ENCODE measurements around the gene SIGLEC11. TPM values are rescaled to one million over a fixed set of nuclear protein-coding genes. Genes with fewer than 3 reads are reported as not detected.

The SIGLEC11 gene
- total and polyA plus RNA-seq, 7 donors: 0.60 to 2.5 (median 1.6) TPM; not detected in 1

DNA sequence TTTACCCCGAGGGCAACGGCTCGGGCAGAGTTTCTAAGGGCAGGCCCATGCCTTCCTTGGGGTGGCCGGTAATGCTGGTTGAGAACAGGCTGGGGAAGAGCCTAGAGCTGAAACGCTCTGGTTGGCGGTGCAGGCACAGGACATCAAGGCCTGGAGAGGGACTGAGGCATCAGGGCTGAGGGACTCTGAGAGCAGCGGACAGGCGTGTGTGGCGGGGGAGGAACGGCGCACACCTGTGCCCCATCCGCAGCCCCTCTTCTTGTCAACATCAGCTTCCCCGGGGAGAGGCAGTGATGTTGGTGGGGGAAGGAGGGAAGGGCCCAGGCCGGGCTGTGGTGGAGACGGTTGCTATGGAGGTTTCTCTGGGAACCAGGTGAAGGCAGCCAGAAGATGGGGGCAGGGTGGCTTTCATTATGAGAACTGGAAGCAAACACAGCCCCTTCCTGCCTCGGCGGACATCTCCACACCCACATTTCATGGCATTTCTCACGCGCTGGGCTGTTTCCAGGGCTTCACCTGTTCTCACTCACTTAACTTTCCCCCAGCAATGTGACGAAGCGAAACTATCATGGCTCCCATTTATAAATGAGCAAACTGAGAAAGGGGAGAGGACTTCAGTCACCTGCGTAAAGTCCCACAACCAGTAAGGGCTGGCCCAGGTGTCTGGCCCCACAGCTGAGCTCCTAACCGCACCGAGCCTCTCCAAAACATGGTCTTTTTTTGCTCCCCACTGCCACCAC lies 40.2 kb downstream of the SIGLEC11 start:
- Histone ChIP-seq H3K27ac (no peak overlapping the region), H3K4me1 (peaks cover 0 to 15% (median 6%) of the 10 kb centered on the region in 4 donors), H3K27me3 (no peaks in the 10 kb centered on the region), H3K9me3 (no peaks in the 10 kb centered on the region), H3K36me3 (peaks cover 4 to 72% (median 14%) of the 10 kb centered on the region in 4 donors), H3K4me3 (no peak overlapping the region)
- DNase-seq: no peak
- intact Hi-C loops (cut with DNase I): no loop called here
- TF ChIP-seq POLR2AphosphoS5 (IDR thresholded peaks at IDR 0.05) (no peak), EP300 (IDR thresholded peaks at IDR 0.05) (no peak), POLR2A (IDR thresholded peaks at IDR 0.05) (no peak)
- TF ChIP-seq, protein P1, sequence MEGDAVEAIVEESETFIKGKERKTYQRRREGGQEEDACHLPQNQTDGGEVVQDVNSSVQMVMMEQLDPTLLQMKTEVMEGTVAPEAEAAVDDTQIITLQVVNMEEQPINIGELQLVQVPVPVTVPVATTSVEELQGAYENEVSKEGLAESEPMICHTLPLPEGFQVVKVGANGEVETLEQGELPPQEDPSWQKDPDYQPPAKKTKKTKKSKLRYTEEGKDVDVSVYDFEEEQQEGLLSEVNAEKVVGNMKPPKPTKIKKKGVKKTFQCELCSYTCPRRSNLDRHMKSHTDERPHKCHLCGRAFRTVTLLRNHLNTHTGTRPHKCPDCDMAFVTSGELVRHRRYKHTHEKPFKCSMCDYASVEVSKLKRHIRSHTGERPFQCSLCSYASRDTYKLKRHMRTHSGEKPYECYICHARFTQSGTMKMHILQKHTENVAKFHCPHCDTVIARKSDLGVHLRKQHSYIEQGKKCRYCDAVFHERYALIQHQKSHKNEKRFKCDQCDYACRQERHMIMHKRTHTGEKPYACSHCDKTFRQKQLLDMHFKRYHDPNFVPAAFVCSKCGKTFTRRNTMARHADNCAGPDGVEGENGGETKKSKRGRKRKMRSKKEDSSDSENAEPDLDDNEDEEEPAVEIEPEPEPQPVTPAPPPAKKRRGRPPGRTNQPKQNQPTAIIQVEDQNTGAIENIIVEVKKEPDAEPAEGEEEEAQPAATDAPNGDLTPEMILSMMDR (IDR thresholded peaks at IDR 0.05): no peak
- WGBS, 2 donors: 93 to 94% methylated on average over 24 of the region's 24 CpGs

DNA sequence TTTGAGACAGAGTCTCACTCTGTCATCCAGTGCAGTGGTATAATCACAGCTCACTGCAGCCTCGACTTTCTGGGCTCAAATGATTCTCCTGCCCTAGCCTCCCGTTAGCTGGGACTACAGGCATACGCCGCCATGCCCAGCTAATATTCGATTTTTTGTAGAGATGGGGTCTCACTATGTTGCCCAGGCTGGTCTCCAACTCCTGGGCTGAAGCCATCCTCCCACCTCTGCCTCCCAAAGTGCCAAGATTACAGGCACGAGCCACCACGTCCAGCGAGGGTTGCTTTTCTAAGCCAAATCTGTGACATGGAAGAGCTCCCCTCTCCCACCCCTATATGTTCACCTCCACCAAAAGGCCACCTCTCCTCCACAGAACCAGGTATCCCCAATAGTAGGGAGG lies 42.9 kb downstream of the SIGLEC11 start:
- no peak for DNase-seq
- whole genome bisulfite sequencing, 2 donors: 93 to 94% methylated on average over 8 of the region's 8 CpGs
- intact Hi-C loops (cut with DNase I): no loop called here
- peaks cover 0 to 56% (median 8%) of the 10 kb centered on the region in 4 donors for H3K36me3 ChIP-seq
- no peak overlapping the region for H3K4me3 ChIP-seq
- no peaks in the 10 kb centered on the region for H3K9me3 ChIP-seq
- TF ChIP-seq, protein P1 (IDR thresholded peaks at IDR 0.05): no peak
- TF ChIP-seq EP300 (IDR thresholded peaks at IDR 0.05) (no peak), POLR2A (IDR thresholded peaks at IDR 0.05) (no peak)
- no peak overlapping the region for H3K27ac ChIP-seq
- no peaks in the 10 kb centered on the region for H3K27me3 ChIP-seq
- H3K4me1 ChIP-seq: peaks cover 0 to 6% (median 1%) of the 10 kb centered on the region in 4 donors

DNA sequence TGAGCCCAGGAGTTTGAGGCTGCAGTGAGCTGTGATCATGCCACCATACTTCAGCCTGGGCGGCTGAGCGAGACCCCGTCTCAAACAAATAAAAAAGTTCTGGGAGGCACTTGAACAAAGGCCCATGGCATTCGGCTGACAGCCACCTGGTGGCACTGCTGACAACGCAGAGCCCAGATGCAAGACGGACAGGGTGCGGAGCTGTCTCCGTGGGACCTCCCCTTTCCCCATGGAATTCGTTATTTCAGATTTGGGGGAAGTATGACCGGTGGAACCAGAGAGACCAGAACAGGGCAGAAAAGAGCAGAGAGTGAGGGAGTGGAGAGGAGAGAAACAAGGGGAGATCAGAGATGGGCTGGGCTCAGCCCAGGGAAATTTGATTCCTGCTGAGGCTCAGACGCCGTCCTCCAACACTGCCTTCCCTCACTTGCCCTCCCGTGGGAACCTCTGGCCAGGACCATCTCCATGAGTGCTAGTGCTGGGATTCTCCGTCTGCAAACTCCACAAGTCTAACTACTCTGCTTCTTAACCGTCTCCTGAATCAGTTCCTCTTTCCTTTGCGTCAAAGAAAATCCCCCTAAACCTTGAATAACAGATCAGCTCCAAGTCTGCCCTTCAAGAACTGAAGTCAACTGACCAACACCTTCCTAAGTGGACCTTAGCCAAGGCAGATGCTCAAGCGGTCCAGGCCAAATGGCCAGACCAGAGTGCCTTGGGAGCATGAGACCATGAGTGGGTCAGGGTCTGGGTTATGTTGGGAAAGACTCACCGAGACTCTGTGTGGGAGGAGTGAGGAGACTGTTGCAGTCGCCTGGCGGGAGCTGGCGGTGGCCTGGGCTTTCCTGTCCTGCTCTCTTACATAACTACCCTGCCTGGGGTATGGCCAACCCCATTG lies 43.9 kb downstream of the SIGLEC11 start:
- intact Hi-C loops (cut with DNase I): no loop called here
- DNase-seq: no peak
- no peaks in the 10 kb centered on the region for H3K9me3 ChIP-seq
- peaks cover 0 to 9% (median 3%) of the 10 kb centered on the region in 4 donors for H3K4me1 ChIP-seq
- TF ChIP-seq, protein P1 (IDR thresholded peaks at IDR 0.05): no peak
- TF ChIP-seq EP300 (IDR thresholded peaks at IDR 0.05) (no peak), POLR2AphosphoS5 (IDR thresholded peaks at IDR 0.05) (no peak), POLR2A (IDR thresholded peaks at IDR 0.05) (no peak)
- H3K27ac ChIP-seq: no peak overlapping the region
- peaks cover 0 to 46% (median 7%) of the 10 kb centered on the region in 4 donors for H3K36me3 ChIP-seq
- 87 to 92% methylated on average over 21 of the region's 21 CpGs for WGBS, 2 donors
- H3K4me3 ChIP-seq: no peak overlapping the region
- no peaks in the 10 kb centered on the region for H3K27me3 ChIP-seq

DNA sequence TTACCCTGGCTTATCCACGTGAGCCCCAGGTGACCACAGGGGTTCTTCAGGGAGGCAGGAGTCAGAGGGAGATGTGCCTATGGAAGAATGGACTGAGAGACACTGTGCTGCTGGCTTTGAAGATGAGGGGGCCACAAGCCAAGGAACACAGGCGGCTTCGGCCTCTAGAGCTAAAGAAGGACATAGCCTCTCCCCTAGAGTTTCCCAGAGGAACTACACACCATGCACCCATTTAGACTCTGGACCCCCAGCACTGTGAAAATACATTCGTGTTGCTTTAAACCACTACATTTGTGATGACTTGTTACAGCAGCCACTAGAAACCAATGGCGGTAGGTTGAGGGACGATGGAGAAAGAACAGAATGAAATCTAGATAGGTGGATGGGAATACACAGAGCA lies 45.7 kb downstream of the SIGLEC11 start:
- Histone ChIP-seq H3K27me3 (no peaks in the 10 kb centered on the region), H3K36me3 (peaks cover 0 to 36% (median 3%) of the 10 kb centered on the region in 4 donors), H3K4me1 (peaks cover 0 to 12% (median 5%) of the 10 kb centered on the region in 4 donors), H3K4me3 (no peak overlapping the region), H3K9me3 (no peaks in the 10 kb centered on the region), H3K27ac (no peak overlapping the region)
- no peak for DNase-seq
- 97% methylated on average over 6 of the region's 6 CpGs for WGBS, 2 donors
- intact Hi-C loops (cut with DNase I): no loop called here
- TF ChIP-seq POLR2AphosphoS5 (IDR thresholded peaks at IDR 0.05): no peak
- TF ChIP-seq EP300 (IDR thresholded peaks at IDR 0.05): no peak
- TF ChIP-seq, protein P1 (IDR thresholded peaks at IDR 0.05): no peak
- no peak for TF ChIP-seq POLR2A (IDR thresholded peaks at IDR 0.05)
